IPS-20b (cell line): ENCODE measurements around the gene DCC.

Source experiments
- H3K27ac ChIP-seq: one replicate; pipeline ENCODE4 v1.5.1; 2013; ENCODE audit warnings: low read length
- H3K27me3 ChIP-seq: 2 replicates; pipeline ENCODE4 v1.6.1; 2013; ENCODE audit warnings: mild to moderate bottlenecking, low read length, inconsistent platforms; ENCODE audit not compliant: insufficient read depth
- H3K36me3 ChIP-seq: 2 replicates; pipeline ENCODE4 v1.6.1; 2013; ENCODE audit warnings: low read depth, mild to moderate bottlenecking, inconsistent platforms, low read length, moderate library complexity; ENCODE audit not compliant: insufficient read depth
- H3K4me1 ChIP-seq: 2 replicates; pipeline ENCODE4 v1.6.1; 2013; ENCODE audit warnings: mild to moderate bottlenecking, control low read depth, inconsistent platforms, low read length, moderate library complexity; ENCODE audit not compliant: insufficient read depth
- H3K4me3 ChIP-seq: 2 replicates; pipeline ENCODE4 v1.5.1; 2013; ENCODE audit warnings: mild to moderate bottlenecking, low read length, inconsistent platforms
- H3K9ac ChIP-seq: 2 replicates; pipeline ENCODE4 v1.6.1; 2013; ENCODE audit warnings: low read depth, mild to moderate bottlenecking, inconsistent platforms, low read length, moderate library complexity
- H3K9me3 ChIP-seq: 2 replicates; pipeline ENCODE4 v1.6.1; 2013; ENCODE audit warnings: mild to moderate bottlenecking, low read depth, low read length, inconsistent platforms; ENCODE audit not compliant: insufficient read depth

The DCC gene

GRCh38 chr18:52465391-52465790 lies 125.4 kb downstream of the DCC start:
- no peak overlapping the region for H3K4me3 ChIP-seq
- H3K27me3 ChIP-seq, result no peaks in the 10 kb centered on the region
- no peaks in the 10 kb centered on the region for H3K36me3 ChIP-seq
- H3K9me3 ChIP-seq, result no peaks in the 10 kb centered on the region
- no peak overlapping the region for H3K9ac ChIP-seq
- H3K27ac ChIP-seq, result no peak overlapping the region
- no peaks in the 10 kb centered on the region for H3K4me1 ChIP-seq

- Histone ChIP-seq H3K9ac (no peak overlapping the region), H3K9me3 (no peaks in the 10 kb centered on the region), H3K4me1 (no peaks in the 10 kb centered on the region), H3K4me3 (no peak overlapping the region), H3K36me3 (no peaks in the 10 kb centered on the region), H3K27ac (no peak overlapping the region), H3K27me3 (no peaks in the 10 kb centered on the region)
These were observed 128.5 kb downstream of the DCC start for GRCh38 chr18:52468496-52468895.

DNA sequence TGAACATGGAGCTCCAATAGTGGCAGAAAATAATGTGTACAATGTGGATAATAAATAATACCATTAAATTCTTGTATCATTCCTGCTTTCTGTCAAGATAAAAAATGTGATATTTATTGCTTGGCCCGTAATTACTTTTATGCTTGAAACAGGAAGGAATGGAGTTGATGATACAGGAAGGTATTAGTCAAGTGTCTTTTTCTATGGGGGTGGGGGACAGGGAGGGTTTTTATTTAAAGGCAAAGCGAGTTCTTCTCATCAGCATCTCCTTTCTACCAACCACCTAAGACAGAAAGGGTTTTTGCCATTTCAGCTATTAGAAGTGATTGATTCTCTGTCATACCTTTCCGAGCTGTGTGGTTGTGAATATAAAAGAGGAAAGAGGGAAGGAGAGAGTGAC lies 135.3 kb downstream of the DCC start:
- no peaks in the 10 kb centered on the region for H3K9me3 ChIP-seq
- no peak overlapping the region for H3K4me3 ChIP-seq
- H3K9ac ChIP-seq, result no peak overlapping the region
- no peaks in the 10 kb centered on the region for H3K36me3 ChIP-seq
- no peak overlapping the region for H3K27ac ChIP-seq
- no peaks in the 10 kb centered on the region for H3K27me3 ChIP-seq
- no peaks in the 10 kb centered on the region for H3K4me1 ChIP-seq

- Histone ChIP-seq H3K4me3 (no peak overlapping the region), H3K4me1 (no peaks in the 10 kb centered on the region), H3K27ac (no peak overlapping the region), H3K9me3 (no peaks in the 10 kb centered on the region), H3K27me3 (no peaks in the 10 kb centered on the region), H3K36me3 (no peaks in the 10 kb centered on the region), H3K9ac (no peak overlapping the region)
These were observed 141.1 kb downstream of the DCC start for GRCh38 chr18:52481116-52481515.

DNA sequence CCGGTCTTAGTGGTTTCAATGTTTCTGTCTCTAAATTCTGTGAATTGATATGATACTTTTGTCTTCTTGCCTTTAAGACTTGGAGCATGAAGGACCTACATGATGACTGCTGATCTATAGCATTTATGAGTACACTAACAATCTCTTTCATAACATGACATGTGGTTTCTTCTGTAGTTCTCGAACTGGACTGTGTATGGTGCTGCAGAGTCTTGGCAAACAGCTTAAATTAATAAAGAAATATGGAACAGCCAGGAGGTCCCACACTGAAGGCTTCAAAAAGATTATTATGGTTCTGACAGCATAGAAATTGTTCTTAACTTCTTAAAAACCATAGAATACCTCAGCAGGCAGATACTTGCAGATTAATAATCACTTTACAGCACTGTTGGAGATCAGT lies 145.0 kb downstream of the DCC start:
- no peaks in the 10 kb centered on the region for H3K9me3 ChIP-seq
- no peak overlapping the region for H3K4me3 ChIP-seq
- no peaks in the 10 kb centered on the region for H3K36me3 ChIP-seq
- H3K4me1 ChIP-seq, result no peaks in the 10 kb centered on the region
- H3K27ac ChIP-seq, result no peak overlapping the region
- H3K9ac ChIP-seq, result no peak overlapping the region
- no peaks in the 10 kb centered on the region for H3K27me3 ChIP-seq

DNA sequence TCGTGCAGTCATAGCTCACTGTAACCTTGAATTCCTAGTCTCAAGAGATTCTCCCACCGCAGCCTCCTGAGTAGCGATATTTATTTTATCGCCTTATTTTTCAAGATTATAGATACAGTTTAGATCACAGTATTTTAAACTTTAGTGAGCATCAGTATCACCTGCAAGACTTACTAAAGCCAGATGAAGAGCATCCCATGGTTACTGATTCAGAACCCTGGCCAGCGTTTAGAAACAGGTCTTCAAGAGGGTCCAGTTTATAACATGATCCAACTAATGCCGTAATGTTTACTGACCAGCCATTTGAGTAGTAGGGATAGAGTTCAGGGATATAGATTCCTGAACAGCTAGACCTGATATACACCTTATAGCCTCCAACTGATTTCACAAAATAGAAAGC lies 146.1 kb downstream of the DCC start:
- no peaks in the 10 kb centered on the region for H3K36me3 ChIP-seq
- no peak overlapping the region for H3K9ac ChIP-seq
- H3K27me3 ChIP-seq, result no peaks in the 10 kb centered on the region
- no peaks in the 10 kb centered on the region for H3K4me1 ChIP-seq
- no peak overlapping the region for H3K4me3 ChIP-seq
- H3K27ac ChIP-seq, result no peak overlapping the region
- H3K9me3 ChIP-seq, result no peaks in the 10 kb centered on the region

GRCh38 chr18:52489396-52490306 lies 149.7 kb downstream of the DCC start:
- H3K27ac ChIP-seq, result no peak overlapping the region
- peaks cover 15% of the 10 kb centered on the region for H3K9me3 ChIP-seq
- H3K27me3 ChIP-seq, result no peaks in the 10 kb centered on the region
- H3K4me1 ChIP-seq, result no peaks in the 10 kb centered on the region
- no peak overlapping the region for H3K9ac ChIP-seq
- H3K4me3 ChIP-seq, result no peak overlapping the region
- H3K36me3 ChIP-seq, result no peaks in the 10 kb centered on the region

DNA sequence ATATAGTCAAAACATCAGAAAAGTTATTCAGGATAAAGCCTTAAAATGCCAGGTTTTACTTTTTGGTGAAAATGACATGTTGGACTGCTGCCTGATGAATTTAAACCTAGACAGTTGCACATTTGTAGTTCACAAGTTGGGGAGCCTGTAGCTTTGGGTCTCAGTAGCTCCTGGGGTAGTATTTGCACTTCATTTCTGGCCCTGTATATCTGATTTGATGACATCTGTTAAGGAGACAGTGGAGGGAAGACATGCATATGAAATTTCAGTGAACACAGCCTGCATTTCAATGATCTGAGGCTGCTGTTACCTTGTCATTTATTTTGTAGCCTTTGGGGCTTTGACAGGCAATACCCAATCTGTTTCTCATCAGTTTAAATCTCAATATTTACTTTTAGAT lies 156.4 kb downstream of the DCC start:
- Histone ChIP-seq H3K4me3 (no peak overlapping the region), H3K27ac (no peak overlapping the region), H3K4me1 (no peaks in the 10 kb centered on the region), H3K9ac (no peak overlapping the region), H3K36me3 (no peaks in the 10 kb centered on the region), H3K27me3 (no peaks in the 10 kb centered on the region), H3K9me3 (peaks cover 15% of the 10 kb centered on the region)

DNA sequence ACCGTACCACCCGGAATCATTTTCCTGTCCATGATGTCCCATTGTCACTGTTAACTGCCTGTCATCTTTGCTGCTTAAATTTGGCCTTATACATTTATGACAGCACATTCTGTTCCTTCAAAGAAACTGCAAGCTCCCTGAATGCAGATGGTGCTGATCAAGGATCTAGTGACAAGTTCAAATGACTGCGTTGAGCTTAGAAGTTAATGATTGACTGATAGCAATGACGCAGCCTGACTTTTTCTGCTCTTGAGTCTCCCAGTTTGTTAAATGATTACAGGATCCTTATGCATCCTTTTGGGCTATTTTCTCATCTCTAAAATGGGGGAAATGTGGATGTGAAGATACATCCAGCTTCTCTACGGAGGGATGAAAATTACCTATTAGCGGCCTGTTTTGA lies 159.0 kb downstream of the DCC start:
- Histone ChIP-seq H3K27ac (no peak overlapping the region), H3K4me1 (no peaks in the 10 kb centered on the region), H3K4me3 (no peak overlapping the region), H3K9ac (no peak overlapping the region), H3K36me3 (no peaks in the 10 kb centered on the region), H3K27me3 (no peaks in the 10 kb centered on the region), H3K9me3 (peaks cover 3% of the 10 kb centered on the region)

- no peaks in the 10 kb centered on the region for H3K4me1 ChIP-seq
- no peaks in the 10 kb centered on the region for H3K27me3 ChIP-seq
- H3K27ac ChIP-seq, result no peak overlapping the region
- H3K9me3 ChIP-seq, result no peaks in the 10 kb centered on the region
- no peak overlapping the region for H3K9ac ChIP-seq
- H3K36me3 ChIP-seq, result no peaks in the 10 kb centered on the region
- H3K4me3 ChIP-seq, result no peak overlapping the region
These were observed 159.6 kb downstream of the DCC start for GRCh38 chr18:52499644-52500043.

- Histone ChIP-seq H3K36me3 (no peaks in the 10 kb centered on the region), H3K9ac (no peak overlapping the region)
These were observed 164.6 kb downstream of the DCC start for GRCh38 chr18:52504589-52504988.

GRCh38 chr18:52510139-52510538 lies 170.1 kb downstream of the DCC start:
- Histone ChIP-seq H3K36me3 (no peaks in the 10 kb centered on the region), H3K4me3 (no peak overlapping the region), H3K9ac (no peak overlapping the region), H3K27ac (no peak overlapping the region), H3K27me3 (no peaks in the 10 kb centered on the region), H3K9me3 (no peaks in the 10 kb centered on the region), H3K4me1 (no peaks in the 10 kb centered on the region)

More at GRCh38 chr18:52504589-52504988, 164.6 kb downstream of the DCC start:
- Histone ChIP-seq H3K27ac (no peak overlapping the region), H3K27me3 (no peaks in the 10 kb centered on the region), H3K4me3 (no peak overlapping the region), H3K9me3 (no peaks in the 10 kb centered on the region), H3K4me1 (no peaks in the 10 kb centered on the region)
